Skeletal muscle satellite cell (primary cell): ENCODE measurements around the gene SYP.

Experiments
- H3K27me3 ChIP-seq: 2 replicates; pipeline ENCODE4 v1.7.0; 2013; ENCODE audit warnings: low read length; ENCODE audit not compliant: control insufficient read depth, insufficient read depth
- H3K36me3 ChIP-seq: 2 replicates; pipeline ENCODE4 v1.7.0; 2013; ENCODE audit warnings: mild to moderate bottlenecking, control low read depth, low read length; ENCODE audit not compliant: insufficient read depth
- H3K4me1 ChIP-seq: 2 replicates; pipeline ENCODE4 v1.7.0; 2013; ENCODE audit warnings: low read length; ENCODE audit not compliant: control insufficient read depth, insufficient read depth
- H3K4me2 ChIP-seq: 2 replicates; pipeline ENCODE4 v1.7.0; 2013; ENCODE audit warnings: mild to moderate bottlenecking, low read length
- H3K4me3 ChIP-seq: 2 replicates; pipeline ENCODE4 v1.7.0; 2013; ENCODE audit warnings: low read length
- H3K9ac ChIP-seq: 2 replicates; pipeline ENCODE4 v1.7.0; 2013; ENCODE audit warnings: mild to moderate bottlenecking, low read depth, low read length, moderate library complexity
- H3K9me3 ChIP-seq: replicated peaks from 2 replicates; pipeline ENCODE4 v1.7.0; 2013; ENCODE audit warnings: mild to moderate bottlenecking, control low read depth, low read length

Gene SYP

DNA sequence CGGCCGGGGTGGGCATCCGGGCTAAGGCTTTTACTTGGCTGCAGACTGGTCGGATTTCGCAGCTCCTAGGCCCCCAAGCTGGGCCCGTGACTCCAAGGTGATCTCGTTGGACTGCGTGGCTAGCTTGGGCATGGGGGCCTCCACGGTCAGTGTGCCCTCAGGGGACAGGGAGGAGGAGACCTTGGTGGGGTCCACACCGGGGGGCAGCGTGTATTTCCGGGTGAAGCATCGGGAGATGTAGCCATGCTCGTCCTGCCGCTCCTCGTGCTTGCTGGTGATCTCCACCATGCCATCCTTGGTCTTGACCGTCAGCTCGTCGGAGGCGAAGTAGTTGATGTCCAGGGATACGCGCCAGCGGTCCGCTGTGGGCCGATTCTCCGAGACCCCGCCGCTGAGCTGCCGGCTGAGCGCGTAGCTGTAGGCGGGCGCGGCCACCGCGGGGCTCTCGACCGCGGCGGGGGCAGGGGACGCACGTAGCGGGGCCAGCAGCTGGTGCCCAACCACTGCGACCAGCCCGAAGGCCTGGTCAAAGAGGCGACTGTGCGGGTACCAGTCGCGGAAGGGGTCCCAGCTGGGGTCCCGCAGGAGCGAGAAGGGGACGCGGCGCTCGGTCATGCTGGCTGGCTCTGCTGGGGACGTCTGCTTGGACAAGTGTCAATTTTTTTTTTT lies 34.0 kb upstream of the SYP start:
- no peak overlapping the region for H3K9ac ChIP-seq

DNA sequence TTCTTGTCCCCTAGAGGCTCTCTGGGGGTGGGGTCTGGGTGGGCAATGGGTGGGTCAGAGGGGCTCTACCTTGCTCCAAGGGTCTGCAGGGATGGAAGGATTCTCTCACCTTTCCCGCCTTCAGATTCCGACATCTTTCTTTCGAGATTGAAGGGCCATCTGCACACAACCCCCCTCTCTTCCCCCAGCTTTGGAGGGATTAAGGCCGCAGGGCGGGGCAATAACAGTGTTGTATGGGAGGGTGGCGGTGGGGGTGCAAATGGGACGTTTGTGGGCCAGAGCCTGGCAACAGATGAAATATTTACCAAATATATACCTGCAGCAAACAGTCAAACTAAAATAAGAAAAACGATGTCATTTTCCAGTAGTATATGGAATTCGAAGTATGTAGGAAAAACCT lies 33.2 kb upstream of the SYP start, which contains the start of gene CACNA1F:
Gene CACNA1F, minus strand, starts transcription at position 165 of the 400 bp plus-strand sequence. Its CDS starts 31 bp downstream, at position 134.
- H3K9ac ChIP-seq = no peak within 1 kb of the TSS

More for the DNA sequence above, 34.0 kb upstream of the SYP start:
- Histone ChIP-seq H3K36me3 (no peaks in the 10 kb centered on the region), H3K4me1 (no peaks in the 10 kb centered on the region), H3K4me3 (no peak overlapping the region), H3K4me2 (no peak overlapping the region), H3K27me3 (no peaks in the 10 kb centered on the region), H3K9me3 (no peaks in the 10 kb centered on the region)

DNA sequence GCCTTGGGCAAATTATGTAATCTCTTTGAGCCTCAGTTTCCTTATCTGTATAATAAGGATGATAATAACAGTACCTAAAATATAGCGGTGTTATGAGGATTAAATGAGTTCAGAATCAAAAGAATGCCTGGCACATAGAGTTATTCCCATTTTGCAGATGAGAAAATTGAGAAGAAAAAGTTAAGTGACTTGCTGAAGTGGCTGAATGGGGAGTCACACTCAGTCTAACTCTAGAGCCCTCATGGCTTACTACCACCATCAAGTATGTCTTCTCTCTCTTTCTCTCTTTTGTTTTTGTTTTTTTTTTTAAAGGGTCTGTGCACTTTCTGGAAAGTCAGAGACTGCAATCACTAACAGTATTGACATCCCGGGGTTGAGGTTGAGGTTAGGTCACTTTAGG lies 32.5 kb upstream of the SYP start:
- H3K9ac ChIP-seq = no peak overlapping the region
- H3K36me3 ChIP-seq = no peaks in the 10 kb centered on the region
- no peaks in the 10 kb centered on the region for H3K4me1 ChIP-seq
- H3K27me3 ChIP-seq = no peaks in the 10 kb centered on the region
- H3K9me3 ChIP-seq = no peaks in the 10 kb centered on the region
- no peak overlapping the region for H3K4me3 ChIP-seq
- no peak overlapping the region for H3K4me2 ChIP-seq

More for the DNA sequence above, 33.2 kb upstream of the SYP start, which contains the start of gene CACNA1F:
- Histone ChIP-seq H3K9me3 (no peaks in the 10 kb centered on the region), H3K4me3 (no peak within 1 kb of the TSS), H3K4me1 (no peaks in the 10 kb centered on the region), H3K36me3 (no peaks in the 10 kb centered on the region), H3K4me2 (no peak within 1 kb of the TSS), H3K27me3 (no peaks in the 10 kb centered on the region)

DNA sequence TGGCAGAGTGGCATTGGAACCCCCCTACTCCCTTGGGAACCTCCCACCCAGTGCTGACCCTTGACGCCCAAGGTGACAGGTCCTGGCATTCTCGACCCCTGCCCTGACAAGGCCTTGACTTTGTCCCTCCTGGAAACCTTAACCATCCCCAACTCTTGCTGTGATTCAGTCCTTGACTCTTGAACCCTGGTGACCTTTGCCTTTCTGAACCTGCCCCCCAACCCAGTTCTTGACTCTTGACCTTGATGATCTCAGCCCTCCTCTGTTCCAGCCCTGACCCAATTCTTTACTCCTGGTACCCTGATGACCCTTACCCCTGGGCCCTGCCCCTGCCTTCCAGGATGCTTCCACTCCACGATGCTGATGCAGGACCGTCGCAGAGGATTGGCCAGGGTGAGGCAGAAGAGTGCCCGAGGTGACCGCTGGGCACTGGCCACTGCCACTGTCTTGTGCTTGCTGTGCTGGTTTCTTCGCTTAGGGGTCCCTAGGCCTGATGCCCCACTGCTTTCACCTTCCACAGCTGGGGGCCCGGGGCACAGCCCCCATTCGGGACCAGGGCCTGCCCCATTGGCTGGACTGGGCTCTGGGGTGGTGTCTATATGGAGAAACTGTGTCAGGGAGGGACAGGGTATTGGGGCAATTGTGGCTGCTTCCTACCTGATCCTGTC lies 31.5 kb upstream of the SYP start:
- H3K36me3 ChIP-seq = no peaks in the 10 kb centered on the region
- H3K4me3 ChIP-seq = no peak overlapping the region
- no peaks in the 10 kb centered on the region for H3K4me1 ChIP-seq
- H3K27me3 ChIP-seq = no peaks in the 10 kb centered on the region
- H3K9me3 ChIP-seq = no peaks in the 10 kb centered on the region
- no peak overlapping the region for H3K4me2 ChIP-seq
- H3K9ac ChIP-seq = no peak overlapping the region

DNA sequence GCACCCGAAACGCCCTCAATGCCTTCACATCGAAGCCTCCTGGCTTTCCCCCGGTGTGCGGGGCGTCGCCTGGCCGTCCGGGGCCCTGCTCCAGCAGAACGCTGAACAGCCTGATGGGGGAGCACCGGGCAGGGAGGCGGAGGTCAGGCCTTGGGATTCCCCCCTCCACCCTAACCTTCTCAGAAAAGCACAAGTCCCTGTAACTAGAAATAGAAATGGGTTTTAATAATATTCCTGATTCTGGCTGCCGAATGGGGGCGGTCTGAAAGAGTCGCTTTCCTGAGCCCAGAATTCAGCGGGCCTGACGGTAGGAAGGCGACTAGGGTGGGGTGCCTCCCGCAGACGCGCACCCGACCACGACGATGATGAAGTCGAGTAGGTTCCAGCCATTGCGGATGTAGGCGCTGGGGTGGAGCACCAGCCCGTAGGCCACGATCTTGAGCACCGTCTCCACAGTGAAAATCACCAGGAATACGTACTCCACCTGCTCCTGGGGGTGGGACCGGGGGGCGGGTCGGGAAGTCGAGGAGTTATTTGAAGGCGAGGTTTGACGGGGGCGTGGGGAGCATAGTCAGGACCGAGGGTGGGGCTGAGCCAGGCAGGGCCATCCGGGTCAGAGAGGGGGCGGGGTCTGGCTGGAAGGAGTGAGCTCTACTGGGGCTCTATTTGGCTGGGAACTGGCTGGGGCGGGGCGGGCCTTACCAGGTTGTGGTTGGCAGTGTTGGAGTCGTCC lies 30.7 kb upstream of the SYP start:
- Histone ChIP-seq H3K4me2 (peak overlapping the region; percentile 13), H3K9ac (no peak overlapping the region), H3K36me3 (no peaks in the 10 kb centered on the region), H3K4me1 (no peaks in the 10 kb centered on the region), H3K27me3 (peaks cover 1% of the 10 kb centered on the region), H3K4me3 (peak overlapping the region; percentile 14), H3K9me3 (no peaks in the 10 kb centered on the region)

DNA sequence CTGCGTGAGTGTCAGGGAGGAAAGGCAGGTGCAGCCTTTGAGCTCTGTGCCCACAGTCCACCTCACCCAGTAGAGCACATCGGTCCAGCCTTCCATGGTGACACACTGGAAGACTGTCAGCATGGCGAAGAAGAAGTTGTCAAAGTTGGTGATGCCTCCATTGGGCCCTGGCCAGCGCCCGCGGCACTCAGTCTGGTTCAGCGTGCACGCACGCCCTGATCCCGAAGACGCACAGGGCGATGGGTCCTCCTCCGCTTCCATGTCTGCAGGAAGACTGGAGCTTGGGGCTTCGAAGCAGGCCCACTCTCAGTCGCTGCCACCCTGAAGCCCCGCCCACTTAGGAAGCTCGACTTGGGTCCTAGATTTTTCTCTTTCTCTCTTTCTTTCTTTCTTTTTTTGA lies 28.2 kb upstream of the SYP start:
- Histone ChIP-seq H3K9ac (no peak overlapping the region), H3K4me2 (no peak overlapping the region), H3K9me3 (no peaks in the 10 kb centered on the region), H3K4me1 (no peaks in the 10 kb centered on the region), H3K4me3 (no peak overlapping the region), H3K27me3 (peaks cover 4% of the 10 kb centered on the region), H3K36me3 (no peaks in the 10 kb centered on the region)

DNA sequence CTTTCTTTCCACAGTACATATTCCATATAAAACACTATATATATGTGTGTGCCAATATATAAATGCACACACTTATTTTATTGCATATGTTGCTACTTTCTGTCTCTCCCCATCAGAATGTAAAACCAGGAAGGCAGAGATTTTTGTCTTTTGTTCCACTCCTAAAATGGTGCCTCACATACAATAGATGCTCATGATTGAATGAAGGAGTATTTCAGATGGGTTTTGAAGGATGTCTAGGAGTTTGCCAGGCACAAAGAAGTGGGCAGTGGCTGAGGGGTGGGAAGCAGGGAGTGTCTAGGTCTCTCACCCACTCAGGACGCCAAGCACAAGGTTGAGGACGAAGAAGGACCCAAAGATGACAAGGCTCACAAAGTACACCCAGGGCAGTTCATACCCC lies 27.7 kb upstream of the SYP start:
- peaks cover 4% of the 10 kb centered on the region for H3K27me3 ChIP-seq
- H3K4me1 ChIP-seq = no peaks in the 10 kb centered on the region
- H3K4me2 ChIP-seq = no peak overlapping the region
- no peaks in the 10 kb centered on the region for H3K9me3 ChIP-seq
- H3K4me3 ChIP-seq = no peak overlapping the region
- no peak overlapping the region for H3K9ac ChIP-seq
- H3K36me3 ChIP-seq = no peaks in the 10 kb centered on the region

DNA sequence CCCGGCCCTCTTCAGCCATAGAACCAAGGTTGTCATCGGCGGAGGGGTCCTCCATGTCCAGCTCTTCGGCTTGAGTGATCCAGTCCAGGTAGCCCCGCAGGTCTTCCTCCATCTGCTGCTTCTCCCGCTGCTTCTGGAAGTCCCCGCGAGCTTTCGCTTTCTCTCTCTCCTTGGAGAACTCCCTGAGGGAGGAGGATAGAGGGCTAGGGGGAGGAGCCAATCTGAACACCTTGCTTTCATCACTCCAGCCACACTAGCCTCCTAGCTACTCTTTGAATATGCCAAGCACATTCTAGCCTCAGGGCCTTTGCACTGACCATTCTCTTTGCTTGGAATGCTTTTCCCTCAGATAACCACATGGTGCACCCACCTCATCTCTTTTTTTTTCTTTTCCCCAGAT lies 27.0 kb upstream of the SYP start:
- Histone ChIP-seq H3K9me3 (no peaks in the 10 kb centered on the region), H3K4me2 (no peak overlapping the region), H3K27me3 (peaks cover 4% of the 10 kb centered on the region), H3K36me3 (no peaks in the 10 kb centered on the region), H3K4me3 (no peak overlapping the region), H3K9ac (no peak overlapping the region), H3K4me1 (no peaks in the 10 kb centered on the region)

DNA sequence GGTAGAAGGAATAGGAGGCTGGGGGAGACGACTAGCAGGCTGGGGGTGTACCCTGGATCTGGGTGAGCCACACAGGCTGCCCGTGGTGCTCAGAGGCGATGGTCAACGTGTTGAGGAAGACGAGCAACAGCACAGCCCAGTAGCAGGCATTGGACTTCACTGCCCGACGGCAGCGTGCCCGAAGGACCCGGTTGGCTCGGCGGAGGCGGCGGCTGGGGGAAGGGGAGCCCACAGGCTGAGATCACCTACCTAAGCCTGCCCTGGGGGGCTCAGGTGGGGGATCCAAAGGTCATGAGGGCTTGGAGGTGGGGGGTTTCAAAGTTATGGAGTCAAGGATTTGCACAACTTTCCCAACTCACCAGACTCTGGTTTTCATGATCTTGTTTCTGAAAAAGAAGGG lies 25.9 kb upstream of the SYP start:
- no peak overlapping the region for H3K4me3 ChIP-seq
- no peak overlapping the region for H3K4me2 ChIP-seq
- H3K9me3 ChIP-seq = no peaks in the 10 kb centered on the region
- no peaks in the 10 kb centered on the region for H3K36me3 ChIP-seq
- H3K4me1 ChIP-seq = no peaks in the 10 kb centered on the region
- peaks cover 4% of the 10 kb centered on the region for H3K27me3 ChIP-seq
- H3K9ac ChIP-seq = no peak overlapping the region

DNA sequence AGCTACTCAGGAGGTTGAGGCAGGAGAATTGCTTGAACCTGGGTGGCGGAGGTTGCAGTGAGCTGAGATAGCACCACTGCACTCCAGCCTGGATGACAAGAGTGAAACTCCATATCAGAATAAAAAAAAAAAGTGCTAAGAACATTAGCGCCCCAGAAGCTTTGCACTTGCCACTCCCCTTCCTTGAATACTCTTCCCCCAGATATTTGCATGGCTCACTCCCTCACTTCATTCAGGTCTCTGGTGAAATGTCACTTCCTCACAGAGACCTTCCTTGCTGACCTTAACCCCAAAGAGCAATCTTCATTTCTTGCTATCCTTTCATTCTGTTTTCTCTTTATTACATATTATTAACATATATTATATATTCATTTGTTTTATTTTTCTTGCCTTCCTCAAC lies 21.9 kb upstream of the SYP start:
- Histone ChIP-seq H3K4me2 (no peak overlapping the region), H3K36me3 (no peaks in the 10 kb centered on the region), H3K27me3 (peaks cover 4% of the 10 kb centered on the region), H3K9me3 (no peaks in the 10 kb centered on the region), H3K4me1 (no peaks in the 10 kb centered on the region), H3K9ac (no peak overlapping the region), H3K4me3 (no peak overlapping the region)

DNA sequence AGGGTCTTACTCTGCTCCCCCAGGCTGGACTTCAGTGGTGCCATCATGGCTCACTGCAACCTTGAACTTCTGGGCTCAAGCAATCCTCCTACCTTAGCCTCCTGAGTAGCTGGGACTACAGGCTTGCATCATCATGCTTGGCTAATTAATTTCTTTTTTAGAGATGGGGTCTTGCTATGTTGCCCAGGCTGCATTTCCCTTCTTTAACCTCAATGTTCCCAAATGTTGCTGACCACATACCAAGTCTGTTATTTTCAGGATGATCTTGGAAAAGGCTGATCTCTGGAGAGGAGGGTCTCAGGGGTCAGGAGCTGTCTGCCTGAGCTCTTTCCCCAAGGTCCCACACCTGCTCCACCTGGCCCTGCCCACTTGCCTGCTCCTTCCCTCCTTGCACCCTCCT lies 20.1 kb upstream of the SYP start:
- no peaks in the 10 kb centered on the region for H3K4me1 ChIP-seq

More for the DNA sequence above, 20.1 kb upstream of the SYP start:
- H3K4me3 ChIP-seq = no peak overlapping the region
- no peaks in the 10 kb centered on the region for H3K27me3 ChIP-seq
- no peak overlapping the region for H3K4me2 ChIP-seq
- H3K9ac ChIP-seq = no peak overlapping the region
- H3K9me3 ChIP-seq = no peaks in the 10 kb centered on the region
- H3K36me3 ChIP-seq = no peaks in the 10 kb centered on the region
